H1 (cell line): ENCODE measurements around the gene MFAP4. TPM values are rescaled to one million over a fixed set of nuclear protein-coding genes. Genes with fewer than 3 reads are reported as not detected.

Experiments
- ZNF274 ChIP-seq: IDR thresholded peaks from 2 replicates; pipeline ENCODE4 v1.7.0; 2012; ENCODE audit warnings: low read length, borderline replicate concordance; ENCODE audit errors: extremely low read depth
- polyA plus RNA-seq, 7 experiments: library from polyadenylated mRNA; depleted of rRNA in 3 of 7; stranded (reverse) in 5 of 7; unstranded in 2 of 7; fragments of >200 nt in 5 of 7; fragments of 200-250 nt in 2 of 7; gene quantifications; 1 replicate in 5 of 7; 2 replicates in 1 of 7; 4 replicates in 1 of 7; pipeline versions ENCODE4 v1.2.1 to v1.2.3, GENCODE V29; 2011 to 2013; ENCODE audit warnings: missing spikeins in 2 of 7, mixed read lengths in 2 of 7
- total RNA-seq: library from RNA; stranded (reverse); fragmentation: NEBNext Ultra II Directional; extraction: Animal tissue kit (Norgen Biotek cat#: 25700); gene quantifications from 2 replicates; pipeline ENCODE4 v1.2.1, GENCODE V29; 2021

The MFAP4 gene
- total and polyA plus RNA-seq, 2 of the 8 experiments (the other 6 are each of a cell fraction or from before 2014, with no cell fraction given) = 3.1 to 3.6 TPM

DNA sequence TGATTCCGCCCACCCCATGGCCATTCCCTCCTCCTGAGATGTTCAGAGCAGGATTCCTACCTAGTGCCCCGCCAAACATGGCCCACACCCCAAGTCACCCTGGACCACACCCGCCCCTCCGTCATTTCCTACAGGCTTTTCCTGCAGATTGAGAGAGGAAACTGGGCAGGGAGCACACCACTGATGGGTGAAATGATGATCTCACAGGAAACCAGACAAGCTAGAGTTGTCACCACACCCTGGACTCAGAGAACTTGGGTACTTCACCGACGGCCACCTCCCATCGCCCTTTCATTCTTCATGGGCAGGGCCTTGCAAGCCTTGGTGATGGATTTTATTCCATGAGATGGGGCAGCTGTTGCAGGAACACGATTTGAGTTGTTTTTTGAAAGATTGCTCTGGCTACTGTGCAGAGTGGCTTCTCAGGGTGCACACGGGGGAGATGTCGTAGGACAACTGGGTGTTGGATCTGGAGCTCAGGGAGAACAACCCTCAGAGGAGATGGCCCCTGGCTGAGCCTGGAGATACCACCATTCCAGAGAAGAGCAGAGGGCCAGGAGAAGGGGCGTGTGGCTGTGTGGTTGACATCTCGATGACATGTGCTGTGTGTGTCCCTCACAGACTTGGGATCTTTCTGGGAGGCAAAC lies 17.0 kb downstream of the MFAP4 start (continued):
- TF ChIP-seq ZNF274 = no peak
- TF ChIP-seq, all 59 proteins: peak for 0
